Astrocyte of the cerebellum (primary cell): ENCODE data around the gene TMEM17.
"Not testable (repeated sequence)": the region's sequence is repeated elsewhere in the genome, so short reads cannot be mapped to it uniquely, and the experiment has no call there.

ENCODE experiments used
- DNase-seq: peaks from one replicate; pipeline ENCODE4 v3.0.0-alpha.2; 2011; ENCODE audit warnings: low read depth
- H3K4me3 ChIP-seq: 2 replicates; pipeline ENCODE4 v1.5.1; 2011; ENCODE audit warnings: mild to moderate bottlenecking, low read depth, low read length, moderate library complexity
- CTCF ChIP-seq: IDR thresholded peaks from 2 replicates; pipeline ENCODE4 v1.5.1; 2012; ENCODE audit warnings: low read length, low read depth, moderate library complexity, mild to moderate bottlenecking; ENCODE audit errors: missing control alignments
- in situ Hi-C: cut with HindIII; loops from 2 replicates; pipeline ENCODE4 v1.10.0; 2017; ENCODE audit warnings: low sequenced_read_pairs

Gene TMEM17

GRCh38 chr2:62527478-62528210, 21.6 kb upstream of the TMEM17 start:
- H3K4me3 ChIP-seq, result no peak overlapping the region
- in situ Hi-C loops, result no loop called here
- no peak for DNase-seq
- TF ChIP-seq CTCF, result no peak

GRCh38 chr2:62526531-62527381, 20.8 kb upstream of the TMEM17 start:
- in situ Hi-C loops, result no loop called here
- no peak for TF ChIP-seq CTCF
- DNase-seq, result no peak
- no peak overlapping the region for H3K4me3 ChIP-seq

- no peak overlapping the region for H3K4me3 ChIP-seq
- in situ Hi-C loops, result no loop called here
- no peak for DNase-seq
- no peak for TF ChIP-seq CTCF
Measured at GRCh38 chr2:62525549-62526269, 19.7 kb upstream of the TMEM17 start.

- in situ Hi-C loops, result no loop called here
- no peak overlapping the region for H3K4me3 ChIP-seq
- DNase-seq, result no peak
- no peak for TF ChIP-seq CTCF
Measured at GRCh38 chr2:62524293-62524941, 18.4 kb upstream of the TMEM17 start.

- in situ Hi-C loops, DNase-seq: not testable (repeated sequence)
Measured at GRCh38 chr2:62521061-62521460, 15.1 kb upstream of the TMEM17 start.

GRCh38 chr2:62512384-62512783, 6.4 kb upstream of the TMEM17 start:
- in situ Hi-C loops, result no loop called here
- TF ChIP-seq CTCF, result no peak
- H3K4me3 ChIP-seq, result no peak overlapping the region
- no peak for DNase-seq

More at GRCh38 chr2:62521061-62521460, 15.1 kb upstream of the TMEM17 start:
- H3K4me3 ChIP-seq, result not testable (repeated sequence)
